ENCODE data around the gene IGSF6. TPM values are rescaled to one million over a fixed set of nuclear protein-coding genes. Genes with fewer than 3 reads are reported as not detected.

IGSF6 gene
- total and polyA plus RNA-seq, 2 experiments from 2014 or later: 0.14 TPM; not detected in 1

- peaks cover 27% of the 10 kb centered on the region for H3K4me1 ChIP-seq (ENCODE audit: insufficient read depth)
- TF ChIP-seq EZH2phosphoT487 (IDR thresholded peaks at IDR 0.05; ENCODE audit: insufficient read depth, low read depth) (no peak), EZH2 (IDR thresholded peaks at IDR 0.05; ENCODE audit: insufficient read depth, poor library complexity, severe bottlenecking) (no peak)
- peak overlapping the region; percentile 97 for H3K9ac ChIP-seq
- peak overlapping the region; percentile 95 for H2AFZ ChIP-seq
- DNase-seq: peak; percentile 49
- WGBS, 2 experiments (ENCODE audit: low coverage in 1 of 2, low lambda C conversion rate in 2 of 2, missing lambda C conversion rate in 2 of 2): 1% methylated on average over 13 of the region's 13 CpGs
- peak overlapping the region; percentile 93 for H3K27ac ChIP-seq
- peaks cover 32% of the 10 kb centered on the region for H3F3A ChIP-seq (ENCODE audit: insufficient read depth)
- H3K36me3 ChIP-seq (ENCODE audit: low read depth): no peaks in the 10 kb centered on the region
- peak overlapping the region; percentile 99 for H3K4me2 ChIP-seq (ENCODE audit: unreplicated experiment)
- no peaks in the 10 kb centered on the region for H3K9me2 ChIP-seq (ENCODE audit: insufficient read depth)
- in situ Hi-C loops (cut with MboI): no loop called here
- no peaks in the 10 kb centered on the region for H4K20me1 ChIP-seq (ENCODE audit: insufficient read depth)
- H3K79me2 ChIP-seq (ENCODE audit: insufficient read depth): peaks cover 39% of the 10 kb centered on the region
- peak overlapping the region; percentile 94 for H3K4me3 ChIP-seq
- no peaks in the 10 kb centered on the region for H3K9me3 ChIP-seq (ENCODE audit: low read depth)
- no peaks in the 10 kb centered on the region for H3K27me3 ChIP-seq (replicated peaks; ENCODE audit: insufficient read depth)
These were observed 53.7 kb downstream of the IGSF6 start for GRCh38 chr16:21598701-21599121.

GRCh38 chr16:21598206-21598605, 54.2 kb downstream of the IGSF6 start:
- H3K9ac ChIP-seq: peak overlapping the region; percentile 97
- H3K9me2 ChIP-seq (ENCODE audit: insufficient read depth): no peaks in the 10 kb centered on the region
- no peaks in the 10 kb centered on the region for H3K9me3 ChIP-seq (ENCODE audit: low read depth)
- peak overlapping the region; percentile 95 for H2AFZ ChIP-seq
- H3F3A ChIP-seq (ENCODE audit: insufficient read depth): peaks cover 27% of the 10 kb centered on the region
- peak overlapping the region; percentile 99 for H3K4me2 ChIP-seq (ENCODE audit: unreplicated experiment)
- 88 to 89% methylated on average over 11 to 12 of the region's 12 CpGs for WGBS, 2 experiments (ENCODE audit: low coverage in 1 of 2, low lambda C conversion rate in 2 of 2, missing lambda C conversion rate in 2 of 2)
- H3K4me1 ChIP-seq (ENCODE audit: insufficient read depth): peaks cover 21% of the 10 kb centered on the region
- no peaks in the 10 kb centered on the region for H3K36me3 ChIP-seq (ENCODE audit: low read depth)
- in situ Hi-C loops (cut with MboI): no loop called here
- H3K4me3 ChIP-seq: peak overlapping the region; percentile 94
- TF ChIP-seq EZH2phosphoT487 (IDR thresholded peaks at IDR 0.05; ENCODE audit: insufficient read depth, low read depth): no peak
- no peak for TF ChIP-seq EZH2 (IDR thresholded peaks at IDR 0.05; ENCODE audit: insufficient read depth, poor library complexity, severe bottlenecking)
- no peaks in the 10 kb centered on the region for H3K27me3 ChIP-seq (replicated peaks; ENCODE audit: insufficient read depth)
- no peak for DNase-seq
- H3K27ac ChIP-seq: peak overlapping the region; percentile 93
- H3K79me2 ChIP-seq (ENCODE audit: insufficient read depth): peaks cover 34% of the 10 kb centered on the region
- H4K20me1 ChIP-seq (ENCODE audit: insufficient read depth): no peaks in the 10 kb centered on the region

DNA sequence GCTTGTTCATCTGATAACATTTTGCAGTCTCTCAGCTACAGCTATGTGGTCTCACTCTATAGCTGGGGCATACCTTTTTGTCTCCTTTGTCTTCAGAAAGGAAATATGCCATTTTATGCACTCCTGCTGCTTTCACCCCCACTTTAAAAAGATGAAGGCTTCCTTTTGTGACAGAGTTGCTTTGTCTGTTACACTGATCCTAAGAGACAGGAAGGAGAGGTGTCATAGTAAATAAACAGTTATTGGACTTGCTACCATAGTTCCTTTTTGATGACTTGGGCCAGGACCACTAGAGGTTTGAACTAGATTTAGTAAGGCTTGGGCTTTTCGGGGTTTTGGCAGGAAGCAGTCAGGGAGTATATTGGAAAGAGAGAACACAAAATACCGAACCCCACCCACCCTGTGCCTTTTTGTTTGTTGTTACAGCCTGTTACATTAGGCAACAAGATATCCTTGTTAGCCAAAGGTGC, 54.8 kb downstream of the IGSF6 start:
- DNase-seq: no peak
- peaks cover 20% of the 10 kb centered on the region for H3F3A ChIP-seq (ENCODE audit: insufficient read depth)
- H2AFZ ChIP-seq: peak overlapping the region; percentile 38; the same call in 1 of the 2 replicates
- no peak for TF ChIP-seq EZH2phosphoT487 (IDR thresholded peaks at IDR 0.05; ENCODE audit: insufficient read depth, low read depth)
- no peak for TF ChIP-seq EZH2 (IDR thresholded peaks at IDR 0.05; ENCODE audit: insufficient read depth, poor library complexity, severe bottlenecking)
- H3K4me3 ChIP-seq: no peak overlapping the region
- H3K4me2 ChIP-seq (ENCODE audit: unreplicated experiment): no peak overlapping the region
- H3K27me3 ChIP-seq (replicated peaks; ENCODE audit: insufficient read depth): no peaks in the 10 kb centered on the region
- H3K9me3 ChIP-seq (ENCODE audit: low read depth): no peaks in the 10 kb centered on the region
- H3K79me2 ChIP-seq (ENCODE audit: insufficient read depth): peaks cover 28% of the 10 kb centered on the region
- no peaks in the 10 kb centered on the region for H3K36me3 ChIP-seq (ENCODE audit: low read depth)
- no peaks in the 10 kb centered on the region for H4K20me1 ChIP-seq (ENCODE audit: insufficient read depth)
- no peaks in the 10 kb centered on the region for H3K9me2 ChIP-seq (ENCODE audit: insufficient read depth)
- H3K9ac ChIP-seq: no peak overlapping the region
- H3K27ac ChIP-seq: no peak overlapping the region
- in situ Hi-C loops (cut with MboI): no loop called here
- WGBS, 2 experiments (ENCODE audit: low coverage in 1 of 2, low lambda C conversion rate in 2 of 2, missing lambda C conversion rate in 2 of 2): 94 to 96% methylated on average over 2 of the region's 2 CpGs
- H3K4me1 ChIP-seq (ENCODE audit: insufficient read depth): peaks cover 15% of the 10 kb centered on the region

DNA sequence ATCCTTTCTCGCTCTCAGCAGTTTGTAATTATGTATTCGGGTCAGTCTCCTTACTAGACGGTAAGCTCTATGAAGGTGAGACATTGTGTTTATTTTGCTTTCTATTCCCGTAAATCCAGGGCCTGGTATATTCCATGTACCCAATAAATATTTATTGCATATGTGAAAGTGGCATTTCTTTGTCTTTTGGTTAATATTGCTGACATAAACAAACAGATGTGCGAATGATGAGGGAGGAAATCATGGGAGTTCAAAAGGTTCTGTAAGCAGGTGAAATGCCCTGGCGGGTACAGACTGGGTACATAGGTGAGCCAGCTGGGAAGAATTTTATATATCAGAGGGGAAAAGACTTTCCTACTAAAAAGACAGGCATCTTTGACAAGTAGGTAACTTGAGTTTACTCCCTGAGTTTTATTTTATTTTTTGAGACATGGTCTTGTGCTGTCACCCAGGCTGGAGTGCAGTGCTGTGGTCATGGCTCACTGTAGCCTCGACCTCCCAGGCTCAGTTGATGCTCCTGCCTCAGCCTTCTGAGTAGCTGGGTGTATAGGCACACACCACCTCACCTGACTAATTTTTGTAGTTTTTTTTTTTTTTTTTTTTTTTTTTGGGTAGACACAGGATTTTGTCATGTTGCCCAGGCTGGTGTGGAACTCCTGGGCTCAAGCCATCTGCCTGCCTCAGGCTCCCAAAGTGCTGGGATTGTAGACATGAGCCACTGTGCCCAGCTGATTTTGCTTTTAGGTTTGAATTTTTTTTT, 58.7 kb downstream of the IGSF6 start:
- Histone ChIP-seq H3K4me1 (ENCODE audit: insufficient read depth) (peaks cover 28% of the 10 kb centered on the region), H3K27ac (no peak overlapping the region), H3K9me3 (ENCODE audit: low read depth) (no peaks in the 10 kb centered on the region), H3K4me2 (ENCODE audit: unreplicated experiment) (no peak overlapping the region), H3K36me3 (ENCODE audit: low read depth) (no peaks in the 10 kb centered on the region), H3K27me3 (replicated peaks; ENCODE audit: insufficient read depth) (no peaks in the 10 kb centered on the region), H3F3A (ENCODE audit: insufficient read depth) (peaks cover 25% of the 10 kb centered on the region), H2AFZ (no peak overlapping the region), H3K79me2 (ENCODE audit: insufficient read depth) (no peaks in the 10 kb centered on the region), H3K4me3 (no peak overlapping the region), H4K20me1 (ENCODE audit: insufficient read depth) (no peaks in the 10 kb centered on the region), H3K9ac (no peak overlapping the region), H3K9me2 (ENCODE audit: insufficient read depth) (no peaks in the 10 kb centered on the region)
- WGBS, 2 experiments (ENCODE audit: low coverage in 1 of 2, low lambda C conversion rate in 2 of 2, missing lambda C conversion rate in 2 of 2): 77 to 80% methylated on average over 7 of the region's 7 CpGs
- DNase-seq: no peak
- no peak for TF ChIP-seq EZH2phosphoT487 (IDR thresholded peaks at IDR 0.05; ENCODE audit: insufficient read depth, low read depth)
- no peak for TF ChIP-seq EZH2 (IDR thresholded peaks at IDR 0.05; ENCODE audit: insufficient read depth, poor library complexity, severe bottlenecking)
- in situ Hi-C loops (cut with MboI): no loop called here
